A549 (cell line): ENCODE results near the gene NKD1. TPM values are rescaled to one million over a fixed set of nuclear protein-coding genes. Genes with fewer than 3 reads are reported as not detected.

Experiments
- ATAC-seq, 2 experiments: fragments of 200-7000 bp in 1 of 2; fragments of >200 bp in 1 of 2; cut with Nextera tagmentation in 1 of 2; cut with Tn5 transposase in 1 of 2; 3 replicates each; pipeline versions ENCODE4 v1.8.0 to v1.9.1; 2018 to 2020; ENCODE audit warnings: mild to moderate bottlenecking in 1 of 2, moderate library complexity in 1 of 2
- CTCF ChIA-PET: fragments of 300-600 bp; sonication (Branson Sonifier 250); formaldehyde crosslinking; extraction: SDS; loops from one replicate; lab custom pipeline; 2021; ENCODE audit warnings: antibody characterized with exemption, inconsistent platforms; lab: Yijun Ruan, JAX
- POLR2A ChIA-PET: fragments of 350-600 bp; formaldehyde crosslinking; extraction: SDS; loops from one replicate; lab custom pipeline; 2021; ENCODE audit warnings: antibody characterized with exemption, inconsistent platforms; lab: Yijun Ruan, JAX
- DNase-seq, 2 experiments: peaks; one replicate each; pipeline versions ENCODE4 v3.0.0 to v3.0.0-alpha.2; 2011 to 2016; ENCODE audit warnings: low read depth in 1 of 2, low spot score in 1 of 2
- FAIRE-seq: peaks from 2 replicates; lab custom pipeline; 2011; peaks lifted over from hg19 to GRCh38; lab: Jason Lieb, UNC
- H3K27ac ChIP-seq, 2 experiments: fragments of >200 bp; sonication (Bioruptor Twin); formaldehyde crosslinking; 3 replicates each; pipeline ENCODE4 v1.5.1; 2016 to 2017
- H3K4me1 ChIP-seq: fragments of >200 bp; sonication (Bioruptor Twin); formaldehyde crosslinking; 3 replicates; pipeline ENCODE4 v1.6.1; 2016
- H3K4me2 ChIP-seq: fragments of >200 bp; sonication (Bioruptor Twin); formaldehyde crosslinking; 3 replicates; pipeline ENCODE4 v1.6.1; 2016
- H3K4me3 ChIP-seq: fragments of >200 bp; sonication (Bioruptor Twin); formaldehyde crosslinking; 3 replicates; pipeline ENCODE4 v1.5.1; 2016
- H3K9me3 ChIP-seq: fragments of >200 bp; sonication (Bioruptor Twin); formaldehyde crosslinking; 3 replicates; pipeline ENCODE4 v1.6.1; 2016
- BHLHE40 ChIP-seq: IDR thresholded peaks from 2 replicates; pipeline ENCODE4 v1.6.1; 2012; ENCODE audit warnings: low read depth, low read length, inconsistent platforms
- CBX2 ChIP-seq: fragments of 200-600 bp; sonication (generic); IDR thresholded peaks from 2 replicates; pipeline ENCODE4 v1.6.1; 2016; ENCODE audit warnings: low read depth, mild to moderate bottlenecking, borderline replicate concordance
- CEBPB ChIP-seq, 2 experiments: fragments of >200 bp in 1 of 2; sonication (Bioruptor Twin) in 1 of 2; formaldehyde crosslinking in 1 of 2; IDR thresholded peaks; 2 replicates each; pipeline ENCODE4 v1.6.1; 2012 to 2016
- CHD4 ChIP-seq: fragments of 200-600 bp; sonication (generic); IDR thresholded peaks from 2 replicates; pipeline ENCODE4 v1.6.1; 2016; ENCODE audit warnings: antibody characterized with exemption, mild to moderate bottlenecking, borderline replicate concordance
- E2F6 ChIP-seq: IDR thresholded peaks from 2 replicates; pipeline ENCODE4 v1.6.1; 2012; ENCODE audit warnings: low read depth, borderline replicate concordance
- EP300 ChIP-seq, 2 experiments: fragments of >200 bp; sonication (Bioruptor Twin); formaldehyde crosslinking; IDR thresholded peaks; 2 replicates in 1 of 2; 3 replicates in 1 of 2; pipeline ENCODE4 v1.6.1; 2016 to 2017
- ESRRA ChIP-seq: fragments of 150-350 bp; IDR thresholded peaks from 2 replicates; pipeline ENCODE4 v1.6.1; 2014; ENCODE audit warnings: mild to moderate bottlenecking, low read length, borderline replicate concordance
- FOSB ChIP-seq: fragments of 250-450 bp; sonication (Bioruptor Pico); IDR thresholded peaks from 2 replicates; pipeline ENCODE4 v1.5.0; 2020; ENCODE audit warnings: mild to moderate bottlenecking, moderate library complexity
- FOXS1 ChIP-seq: fragments of 250-450 bp; sonication (Bioruptor Pico); IDR thresholded peaks from 2 replicates; pipeline ENCODE4 v1.5.0; 2020; ENCODE audit warnings: mild to moderate bottlenecking, moderate library complexity
- HEYL ChIP-seq: fragments of 250-450 bp; sonication (Bioruptor Pico); IDR thresholded peaks from 2 replicates; pipeline ENCODE4 v1.8.0; 2021; ENCODE audit warnings: mild to moderate bottlenecking, moderate library complexity
- HOXA7 ChIP-seq: fragments of 250-450 bp; sonication (Bioruptor Pico); IDR thresholded peaks from 2 replicates; pipeline ENCODE4 v1.5.0; 2020; ENCODE audit warnings: mild to moderate bottlenecking, moderate library complexity
- HOXB5 ChIP-seq: fragments of 250-450 bp; sonication (Bioruptor Pico); IDR thresholded peaks from 2 replicates; pipeline ENCODE4 v1.5.0; 2020; ENCODE audit warnings: mild to moderate bottlenecking, moderate library complexity
- MAFK ChIP-seq: fragments of 450-650 bp; IDR thresholded peaks from 2 replicates; pipeline ENCODE4 v1.6.1; 2014; ENCODE audit not compliant: partially characterized antibody
- MAZ ChIP-seq: fragments of 150-350 bp; IDR thresholded peaks from 2 replicates; pipeline ENCODE4 v1.6.1; 2014; ENCODE audit warnings: antibody characterized with exemption, low read depth, low read length, borderline replicate concordance
- PBX3 ChIP-seq: IDR thresholded peaks from 2 replicates; pipeline ENCODE4 v1.6.1; 2012
- POLR2A ChIP-seq: IDR thresholded peaks from 2 replicates; pipeline ENCODE4 v1.6.1; 2012; ENCODE audit warnings: mild to moderate bottlenecking, low read length
- RAD21 ChIP-seq, 2 experiments: fragments of >200 bp in 1 of 2; sonication (Bioruptor Twin) in 1 of 2; formaldehyde crosslinking in 1 of 2; IDR thresholded peaks in 1 of 2; conservative IDR thresholded peaks in 1 of 2; 2 replicates in 1 of 2; 3 replicates in 1 of 2; pipeline ENCODE4 v1.6.1; 2012 to 2018; ENCODE audit warnings: inconsistent platforms in 1 of 2
- RARB ChIP-seq: fragments of 250-450 bp; sonication (Bioruptor Pico); IDR thresholded peaks from 2 replicates; pipeline ENCODE4 v1.8.0; 2021; ENCODE audit warnings: mild to moderate bottlenecking, moderate library complexity
- RFX5 ChIP-seq: fragments of 450-650 bp; IDR thresholded peaks from 2 replicates; pipeline ENCODE4 v1.7.1; 2014; ENCODE audit warnings: antibody characterized with exemption, mild to moderate bottlenecking, moderate library complexity
- RNF2 ChIP-seq: fragments of 200-600 bp; sonication (generic); IDR thresholded peaks from 2 replicates; pipeline ENCODE4 v1.6.1; 2016; ENCODE audit warnings: low read depth, mild to moderate bottlenecking, antibody characterized with exemption, moderate library complexity, borderline replicate concordance
- SREBF2 ChIP-seq: fragments of 450-650 bp; IDR thresholded peaks from 2 replicates; pipeline ENCODE4 v1.6.1; 2014; ENCODE audit warnings: mild to moderate bottlenecking, moderate library complexity
- USF2 ChIP-seq: fragments of 450-650 bp; IDR thresholded peaks from 2 replicates; pipeline ENCODE4 v1.6.1; 2014; ENCODE audit warnings: antibody characterized with exemption
- ZNF302 ChIP-seq: fragments of 250-450 bp; sonication (Bioruptor Pico); IDR thresholded peaks from 2 replicates; pipeline ENCODE4 v1.9.0; 2021; ENCODE audit warnings: inconsistent platforms, mild to moderate bottlenecking, moderate library complexity
- ZSCAN20 ChIP-seq: fragments of 250-450 bp; sonication (Bioruptor Pico); IDR thresholded peaks from 2 replicates; pipeline ENCODE4 v1.8.0; 2022; ENCODE audit warnings: mild to moderate bottlenecking, moderate library complexity
- WGBS: methylation state at CpG from one replicate; pipeline ENCODE4 v1.1.6; 2017; ENCODE audit errors: missing lambda C conversion rate; 5-methylcytosine and 5-hydroxymethylcytosine counted together
- polyA plus RNA-seq, 4 experiments: library from polyadenylated mRNA; depleted of rRNA in 3 of 4; stranded (reverse); fragments of >200 nt; fragmentation: RNase III in 1 of 4; extraction: RNeasy Plus Mini Kit Qiagen cat#74134 plus additional on column Dnase treatment in 1 of 4; gene quantifications; 2 replicates in 3 of 4; 3 replicates in 1 of 4; pipeline ENCODE4 v1.2.3, GENCODE V29; 2011 to 2017
- TF ChIP-seq, protein P1 (sequence below): fragments of >200 bp; sonication (Bioruptor Twin); formaldehyde crosslinking; IDR thresholded peaks from 3 replicates; pipeline ENCODE4 v1.5.1; 2016

Gene NKD1
- polyA plus RNA-seq, 2 of the 4 experiments (the other 2 are of a cell fraction) = 0.10 to 0.19 TPM

DNA sequence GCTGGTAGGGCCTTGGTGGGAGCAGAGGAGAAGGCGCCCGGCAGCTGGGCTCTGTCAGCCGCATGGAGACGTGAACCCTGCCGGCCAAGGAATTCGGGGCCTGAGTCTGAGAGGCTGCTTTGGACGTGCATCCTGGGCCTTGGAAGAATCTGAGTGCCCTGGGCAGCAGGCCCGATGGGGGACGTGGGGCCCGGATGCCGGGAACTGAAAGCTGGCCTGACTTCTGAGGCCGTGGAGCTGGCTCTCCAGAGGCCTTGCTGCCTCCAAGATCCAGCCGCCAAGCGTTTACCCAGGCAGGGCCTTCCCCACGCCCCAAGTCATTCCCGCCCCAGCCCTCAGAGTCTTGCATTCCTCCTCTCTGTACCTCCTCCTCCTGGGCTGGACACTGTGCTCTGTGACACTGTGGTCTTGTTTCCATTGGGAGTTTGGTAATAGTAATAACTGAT is 37.2 kb downstream of the NKD1 start:
- Histone ChIP-seq H3K9me3 (no peaks in the 10 kb centered on the region), H3K4me1 (no peaks in the 10 kb centered on the region), H3K4me2 (no peak overlapping the region), H3K27ac (no peak overlapping the region), H3K4me3 (no peak overlapping the region)
- POLR2A ChIA-PET = no interaction called here
- no peak for FAIRE-seq
- 69% methylated on average over 16 of the region's 16 CpGs for WGBS
- CTCF ChIA-PET = no interaction called here
- ATAC-seq = no peak; a peak in 1 of 6 replicates
- TF ChIP-seq FOXS1 (CRISPR knock-in tag) (no peak), CBX2 (no peak), CHD4 (no peak), E2F6 (no peak), EP300 (IDR thresholded peaks at IDR 0.05) (no peak), MAZ (no peak), ZNF302 (CRISPR knock-in tag) (no peak), HOXA7 (CRISPR knock-in tag) (no peak)
- DNase-seq = no peak

- Histone ChIP-seq H3K9me3 (no peaks in the 10 kb centered on the region), H3K27ac (no peak overlapping the region), H3K4me2 (no peak overlapping the region)
- POLR2A ChIA-PET = no interaction called here
- ATAC-seq (no peak), FAIRE-seq (no peak), DNase-seq (no peak)
- 66% methylated on average over 2 of the region's 2 CpGs for WGBS
- CTCF ChIA-PET = interaction anchor here (1.2 kb wide), 1 partner anchor 219 kb away, joined by 3 read pairs; no protein-coding TSS in a partner anchor
- TF ChIP-seq, protein P1, sequence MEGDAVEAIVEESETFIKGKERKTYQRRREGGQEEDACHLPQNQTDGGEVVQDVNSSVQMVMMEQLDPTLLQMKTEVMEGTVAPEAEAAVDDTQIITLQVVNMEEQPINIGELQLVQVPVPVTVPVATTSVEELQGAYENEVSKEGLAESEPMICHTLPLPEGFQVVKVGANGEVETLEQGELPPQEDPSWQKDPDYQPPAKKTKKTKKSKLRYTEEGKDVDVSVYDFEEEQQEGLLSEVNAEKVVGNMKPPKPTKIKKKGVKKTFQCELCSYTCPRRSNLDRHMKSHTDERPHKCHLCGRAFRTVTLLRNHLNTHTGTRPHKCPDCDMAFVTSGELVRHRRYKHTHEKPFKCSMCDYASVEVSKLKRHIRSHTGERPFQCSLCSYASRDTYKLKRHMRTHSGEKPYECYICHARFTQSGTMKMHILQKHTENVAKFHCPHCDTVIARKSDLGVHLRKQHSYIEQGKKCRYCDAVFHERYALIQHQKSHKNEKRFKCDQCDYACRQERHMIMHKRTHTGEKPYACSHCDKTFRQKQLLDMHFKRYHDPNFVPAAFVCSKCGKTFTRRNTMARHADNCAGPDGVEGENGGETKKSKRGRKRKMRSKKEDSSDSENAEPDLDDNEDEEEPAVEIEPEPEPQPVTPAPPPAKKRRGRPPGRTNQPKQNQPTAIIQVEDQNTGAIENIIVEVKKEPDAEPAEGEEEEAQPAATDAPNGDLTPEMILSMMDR = no peak
- no peak for TF ChIP-seq RNF2
- TF ChIP-seq RARB = no peak
- TF ChIP-seq RAD21 (conservative IDR thresholded peaks at IDR 0.05 in 1 of 2, IDR thresholded peaks at IDR 0.05 in 1 of 2) = no peak
- TF ChIP-seq ESRRA = no peak
- no peak for TF ChIP-seq HEYL (CRISPR knock-in tag)
- TF ChIP-seq USF2 = no peak
- no peak for TF ChIP-seq MAZ
- TF ChIP-seq SREBF2 = no peak
- no peak for TF ChIP-seq ZSCAN20 (CRISPR knock-in tag)
- no peak for TF ChIP-seq BHLHE40
- TF ChIP-seq CEBPB (IDR thresholded peaks at IDR 0.05) = no peak
- TF ChIP-seq MAFK = no peak
- no peak for TF ChIP-seq CBX2
- TF ChIP-seq POLR2A = no peak
- TF ChIP-seq HOXB5 (CRISPR knock-in tag) = no peak
- TF ChIP-seq FOSB (CRISPR knock-in tag) = no peak
- TF ChIP-seq PBX3 = no peak
- no peak for TF ChIP-seq RFX5
- TF ChIP-seq, all 56 proteins: peak for 0
- H3K4me3 ChIP-seq = no peak overlapping the region
- no peaks in the 10 kb centered on the region for H3K4me1 ChIP-seq
Observed at GRCh38 chr16:50587543-50587942, 39.3 kb downstream of the NKD1 start.
